HEK293T (cell line): ENCODE results near the gene KRTAP3-2.
A peak's percentile ranks its signal among the peaks of the same experiment; 100 is the strongest.

Source experiments
- CTCF ChIA-PET: fragments of 350-600 bp; formaldehyde crosslinking; extraction: SDS; loops from one replicate; lab custom pipeline; 2021; ENCODE audit warnings: antibody characterized with exemption, inconsistent platforms; lab: Yijun Ruan, JAX
- POLR2A ChIA-PET: fragments of 350-600 bp; formaldehyde crosslinking; extraction: SDS; loops from one replicate; lab custom pipeline; 2020; ENCODE audit warnings: antibody characterized with exemption, inconsistent platforms; lab: Yijun Ruan, JAX
- DNase-seq: peaks from one replicate; pipeline ENCODE4 v3.0.0; 2012; ENCODE audit warnings: mixed read lengths; ENCODE audit errors: extremely low spot score
- ARNT ChIP-seq: fragments of 450-650 bp; IDR thresholded peaks from 2 replicates; pipeline ENCODE4 v1.6.1; 2017; ENCODE audit warnings: mild to moderate bottlenecking
- BHLHE40 ChIP-seq: fragments of 450-650 bp; IDR thresholded peaks from 2 replicates; pipeline ENCODE4 v1.6.1; 2016; ENCODE audit warnings: mild to moderate bottlenecking, moderate library complexity, borderline replicate concordance
- CTBP1 ChIP-seq: fragments of 450-650 bp; IDR thresholded peaks from 2 replicates; pipeline ENCODE4 v1.6.1; 2016; ENCODE audit warnings: borderline replicate concordance
- ELF4 ChIP-seq: fragments of 450-650 bp; IDR thresholded peaks from 2 replicates; pipeline ENCODE4 v1.6.1; 2017; ENCODE audit warnings: antibody characterized with exemption
- FOXA1 ChIP-seq: fragments of 450-650 bp; IDR thresholded peaks from 2 replicates; pipeline ENCODE4 v1.6.1; 2016; ENCODE audit warnings: mild to moderate bottlenecking
- FOXK2 ChIP-seq: fragments of 450-650 bp; IDR thresholded peaks from 2 replicates; pipeline ENCODE4 v1.6.1; 2016; ENCODE audit warnings: mild to moderate bottlenecking
- FOXM1 ChIP-seq: fragments of 450-650 bp; IDR thresholded peaks from 2 replicates; pipeline ENCODE4 v1.6.1; 2017; ENCODE audit warnings: mild to moderate bottlenecking, borderline replicate concordance
- HDGF ChIP-seq: fragments of 450-650 bp; IDR thresholded peaks from 2 replicates; pipeline ENCODE4 v1.6.1; 2017; ENCODE audit warnings: antibody characterized with exemption, borderline replicate concordance
- L3MBTL2 ChIP-seq: fragments of 450-650 bp; conservative IDR thresholded peaks from 2 replicates; pipeline ENCODE4 v1.6.1; 2016; ENCODE audit warnings: mild to moderate bottlenecking
- LEF1 ChIP-seq: fragments of 450-650 bp; IDR thresholded peaks from 2 replicates; pipeline ENCODE4 v1.6.1; 2017; ENCODE audit warnings: mild to moderate bottlenecking, borderline replicate concordance
- NFRKB ChIP-seq: fragments of 450-650 bp; IDR thresholded peaks from 2 replicates; pipeline ENCODE4 v1.6.1; 2016; ENCODE audit warnings: mild to moderate bottlenecking, moderate library complexity
- PKNOX1 ChIP-seq: fragments of 450-650 bp; IDR thresholded peaks from 2 replicates; pipeline ENCODE4 v1.6.1; 2016
- SP1 ChIP-seq: fragments of 450-650 bp; IDR thresholded peaks from 2 replicates; pipeline ENCODE4 v1.6.1; 2017
- SUZ12 ChIP-seq: fragments of 450-650 bp; IDR thresholded peaks from 2 replicates; pipeline ENCODE4 v1.6.1; 2016; ENCODE audit warnings: mild to moderate bottlenecking
- TARDBP ChIP-seq: fragments of 450-650 bp; IDR thresholded peaks from 2 replicates; pipeline ENCODE4 v1.6.1; 2016
- ZNF384 ChIP-seq: fragments of 450-650 bp; IDR thresholded peaks from 2 replicates; pipeline ENCODE4 v1.6.1; 2016

The KRTAP3-2 gene

GRCh38 chr17:40975516-40975915 lies 24.2 kb downstream of the KRTAP3-2 start:
- no peak for TF ChIP-seq PKNOX1
- no peak for TF ChIP-seq NFRKB
- no peak for TF ChIP-seq FOXA1
- TF ChIP-seq HDGF: no peak
- TF ChIP-seq ARNT: no peak
- no peak for TF ChIP-seq L3MBTL2
- TF ChIP-seq TARDBP: no peak
- TF ChIP-seq SUZ12: no peak
- no peak for TF ChIP-seq LEF1
- TF ChIP-seq FOXM1: no peak
- TF ChIP-seq BHLHE40: no peak
- TF ChIP-seq SP1: no peak
- TF ChIP-seq FOXK2: no peak
- TF ChIP-seq ZNF384: no peak
- ChIA-PET POLR2A (no interaction called here), CTCF (no interaction called here)
- DNase-seq: no peak

- CTCF ChIA-PET: no interaction called here
- POLR2A ChIA-PET: no interaction called here
- DNase-seq: no peak
- TF ChIP-seq ELF4 (no peak), CTBP1 (no peak)
Measured at GRCh38 chr17:40974366-40974765, 25.3 kb downstream of the KRTAP3-2 start.

- CTCF ChIA-PET: interaction anchor here (0.6 to 1.2 kb wide), 2 partner anchors 15 to 326 kb away, joined by 3 to 4 read pairs; no protein-coding TSS in a partner anchor
- TF ChIP-seq ARNT (no peak), BHLHE40 (no peak), SUZ12 (no peak), NFRKB (no peak), PKNOX1 (no peak), HDGF (no peak), L3MBTL2 (no peak), FOXM1 (no peak), FOXA1 (no peak)
- POLR2A ChIA-PET: no interaction called here
- DNase-seq: no peak
Measured at GRCh38 chr17:40967582-40967981, 32.1 kb downstream of the KRTAP3-2 start.

- ChIA-PET POLR2A (no interaction called here), CTCF (interaction anchor here (1.2 kb wide), 1 partner anchor 15 kb away, joined by 4 read pairs; no protein-coding TSS in a partner anchor)
- DNase-seq: no peak
- TF ChIP-seq NFRKB (no peak), ELF4 (no peak)
Measured at GRCh38 chr17:40966848-40967247, 32.9 kb downstream of the KRTAP3-2 start, which contains the start of gene KRT39. Gene KRT39 (minus strand): TSS chr17:40966948. CDS start chr17:40966856, 92 bp downstream.

- ChIA-PET POLR2A (no interaction called here), CTCF (interaction anchor here (0.9 kb wide), 1 partner anchor 30 kb away, joined by 3 read pairs; no protein-coding TSS in a partner anchor)
- peak; percentile 23 for DNase-seq
- TF ChIP-seq HDGF (no peak), FOXK2 (no peak), SUZ12 (no peak), PKNOX1 (no peak), ARNT (no peak), ZNF384 (no peak), FOXM1 (no peak), BHLHE40 (no peak), TARDBP (no peak), FOXA1 (no peak)
Measured at GRCh38 chr17:40963838-40964237, 35.9 kb downstream of the KRTAP3-2 start.

- DNase-seq: no peak
- POLR2A ChIA-PET: interaction anchor here (1.1 kb wide), 1 partner anchor 14 kb away, joined by 3 read pairs; no protein-coding TSS in a partner anchor
- CTCF ChIA-PET: interaction anchor here (0.6 kb wide), 2 partner anchors 11 to 346 kb away, joined by 3 read pairs; no protein-coding TSS in a partner anchor
- no peak for TF ChIP-seq SUZ12
- no peak for TF ChIP-seq BHLHE40
- no peak for TF ChIP-seq FOXK2
- TF ChIP-seq NFRKB: no peak
- no peak for TF ChIP-seq L3MBTL2
- TF ChIP-seq FOXA1: no peak
- TF ChIP-seq FOXM1: no peak
- TF ChIP-seq ZNF384: no peak
- no peak for TF ChIP-seq ELF4
- no peak for TF ChIP-seq CTBP1
- TF ChIP-seq TARDBP: no peak
- TF ChIP-seq SP1: no peak
- no peak for TF ChIP-seq HDGF
- no peak for TF ChIP-seq PKNOX1
- TF ChIP-seq ARNT: no peak
Measured at GRCh38 chr17:40962059-40962561, 37.6 kb downstream of the KRTAP3-2 start.
